Measurements from ENCODE around the gene PLET1. TPM values are rescaled to one million over a fixed set of nuclear protein-coding genes. Genes with fewer than 3 reads are reported as not detected.
A peak's percentile ranks its signal among the peaks of the same experiment; 100 is the strongest.

The PLET1 gene
- total and polyA plus RNA-seq, 9 of the 15 experiments (the other 6 are each of a cell fraction or from before 2014, with no cell fraction given), result not detected

- intact Hi-C loops (cut with micrococcal nuclease) (no loop called here), in situ Hi-C loops (cut with MboI) (no loop called here)
- Histone ChIP-seq H3K9me3 (replicated peaks; ENCODE audit: control insufficient read depth, insufficient read depth, low read depth, low read length) (no peaks in the 10 kb centered on the region), H3K9me1 (ENCODE audit: control insufficient read depth, insufficient read depth, low read length) (no peaks in the 10 kb centered on the region), H4K20me1 (replicated peaks; ENCODE audit: control insufficient read depth, insufficient read depth, low read length) (no peaks in the 10 kb centered on the region), H3K79me2 (ENCODE audit: control insufficient read depth, insufficient read depth, low read length) (no peaks in the 10 kb centered on the region), H3K4me2 (ENCODE audit: insufficient read depth, low read length) (no peak overlapping the region), H3K4me3 (no peak overlapping the region), H3K9ac (ENCODE audit: insufficient read depth in 1 of 2, low read depth in 2 of 2, low read length in 2 of 2) (no peak overlapping the region), H2AFZ (ENCODE audit: low read depth, low read length) (no peak overlapping the region), H3K27ac (ENCODE audit: extremely low read depth, low read depth, low read length) (no peak overlapping the region), H3K36me3 (ENCODE audit: control insufficient read depth, insufficient read depth, low read length) (no peaks in the 10 kb centered on the region; the same call in 2 of the 3 replicates), H3K27me3 (ENCODE audit: control insufficient read depth in 2 of 2, insufficient read depth in 2 of 2, low read length in 2 of 2) (peaks cover 0 to 8% of the 10 kb centered on the region in 2 experiments; a peak in 1 of 5 replicates), H3K4me1 (replicated peaks in 1 of 2; ENCODE audit: control insufficient read depth in 2 of 2, insufficient read depth in 2 of 2, low read length in 2 of 2) (peaks cover 10% of the 10 kb centered on the region in 2 experiments; a peak in 4 of 5 replicates)
- peak; percentile 6 for FAIRE-seq
- ChIA-PET POLR2A (interaction anchor here (0.5 kb wide), 1 partner anchor 708 kb away, joined by 3 read pairs; no protein-coding TSS in a partner anchor), CTCF (ENCODE audit: low intra/inter-chr PET ratio) (no interaction called here)
- no TSS peak for BruUV-seq (replicated peaks)
- DNase-seq (ENCODE audit: extremely low read depth in 1 of 4, low spot score in 3 of 4), result no peak
- 74% methylated on average over 3 of the region's 3 CpGs for WGBS (ENCODE audit: insufficient coverage, low coverage, missing lambda C conversion rate)
- no peak for ATAC-seq
- TF ChIP-seq CEBPB (tag; IDR thresholded peaks at IDR 0.05) (peak; percentile 67), MYNN (IDR thresholded peaks at IDR 0.05) (no peak), MYNN (CRISPR knock-in tag; IDR thresholded peaks at IDR 0.05) (no peak)
Measured at GRCh38 chr11:112253605-112254242, 6.9 kb downstream of the PLET1 start.

GRCh38 chr11:112249871-112250610 is 10.6 kb downstream of the PLET1 start:
- FAIRE-seq (no peak), DNase-seq (ENCODE audit: extremely low read depth in 1 of 4, low spot score in 3 of 4) (no peak), ATAC-seq (no peak)
- H3K4me3 ChIP-seq, result no peak overlapping the region
- H3K27ac ChIP-seq (ENCODE audit: extremely low read depth, low read depth, low read length), result no peak overlapping the region
- H3K9me1 ChIP-seq (ENCODE audit: control insufficient read depth, insufficient read depth, low read length), result no peaks in the 10 kb centered on the region
- 0 out of 5 replicates have a peak, but pooled peaks cover 0 to 8% of the 10 kb centered on the region in 2 experiments for H3K27me3 ChIP-seq (ENCODE audit: control insufficient read depth in 2 of 2, insufficient read depth in 2 of 2, low read length in 2 of 2)
- H3K36me3 ChIP-seq (ENCODE audit: control insufficient read depth, insufficient read depth, low read length), result no peaks in the 10 kb centered on the region; the same call in 2 of the 3 replicates
- 68% methylated on average over 6 of the region's 8 CpGs for WGBS (ENCODE audit: insufficient coverage, low coverage, missing lambda C conversion rate)
- no TSS peak for BruUV-seq (replicated peaks)
- intact Hi-C loops (cut with micrococcal nuclease), result no loop called here
- no peaks in the 10 kb centered on the region for H3K79me2 ChIP-seq (ENCODE audit: control insufficient read depth, insufficient read depth, low read length)
- ChIA-PET POLR2A (interaction anchor here (0.6 kb wide), 1 partner anchor 690 kb away, joined by 3 read pairs; no protein-coding TSS in a partner anchor), CTCF (ENCODE audit: low intra/inter-chr PET ratio) (no interaction called here)
- H3K4me1 ChIP-seq (replicated peaks in 1 of 2; ENCODE audit: control insufficient read depth in 2 of 2, insufficient read depth in 2 of 2, low read length in 2 of 2), result peaks cover 9% of the 10 kb centered on the region in 2 experiments; a peak in 4 of 5 replicates
- no peak overlapping the region for H2AFZ ChIP-seq (ENCODE audit: low read depth, low read length)
- H3K9ac ChIP-seq (ENCODE audit: insufficient read depth in 1 of 2, low read depth in 2 of 2, low read length in 2 of 2), result no peak overlapping the region
- H4K20me1 ChIP-seq (replicated peaks; ENCODE audit: control insufficient read depth, insufficient read depth, low read length), result no peaks in the 10 kb centered on the region
- in situ Hi-C loops (cut with MboI), result no loop called here
- no peaks in the 10 kb centered on the region for H3K9me3 ChIP-seq (replicated peaks; ENCODE audit: control insufficient read depth, insufficient read depth, low read depth, low read length)
- no peak for TF ChIP-seq TBP (optimal IDR thresholded peaks at IDR 0.05; ENCODE audit: low read depth, low read length)
- peak; percentile 44 for TF ChIP-seq MEIS2 (IDR thresholded peaks at IDR 0.05; ENCODE audit: partially characterized antibody)
- TF ChIP-seq TCFL5 (CRISPR knock-in tag; conservative IDR thresholded peaks at IDR 0.05), result no peak
- H3K4me2 ChIP-seq (ENCODE audit: insufficient read depth, low read length), result no peak overlapping the region
